DLD1 (cell line): ENCODE data around the gene METTL25B.

Experiments used
- in situ Hi-C: cut with HindIII; loops from 2 replicates; pipeline ENCODE4 v1.10.0; 2017; ENCODE audit warnings: low sequenced_read_pairs

The METTL25B gene

DNA sequence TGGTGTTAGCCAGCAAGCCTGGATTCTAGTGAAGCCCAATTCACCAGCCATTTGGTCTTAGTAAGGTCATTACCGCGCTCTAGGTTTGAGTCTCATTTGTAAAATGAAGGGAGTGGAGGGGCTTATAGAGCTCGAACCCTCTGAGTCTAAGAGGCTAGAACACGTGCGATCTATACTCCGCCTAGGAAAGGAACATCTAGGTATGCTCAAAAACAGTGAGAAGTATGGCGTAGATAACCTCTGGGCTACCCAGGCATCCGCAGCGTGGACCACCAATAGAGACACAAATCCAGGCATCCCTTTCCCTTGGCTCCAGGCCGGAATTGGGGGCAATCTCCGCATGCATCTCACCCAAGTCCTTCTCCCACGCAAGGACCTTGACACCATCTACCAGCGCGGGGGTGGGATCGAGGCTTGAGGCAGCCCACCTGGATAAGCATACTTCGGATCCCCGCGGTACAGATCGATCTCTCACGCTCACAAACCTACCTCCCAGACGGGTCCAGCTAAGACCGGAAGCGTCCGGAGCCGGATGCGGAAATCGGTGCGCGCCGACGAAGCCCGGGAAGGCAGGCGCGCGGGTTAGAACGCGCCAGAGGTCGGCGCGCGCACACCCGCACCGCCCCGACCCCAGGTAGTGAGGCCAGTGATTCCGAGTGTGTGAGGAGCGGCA lies at the start of gene METTL25B:
METTL25B (plus strand) TSS at position 544 of the 673 bp plus-strand sequence. CDS start 636 bp downstream, outside the sequence.
- in situ Hi-C loops, result no loop called here

- in situ Hi-C loops, result no loop called here
Observed at GRCh38 chr1:156680056-156680455, 48.2 kb upstream of the METTL25B start.

GRCh38 chr1:156681196-156681960 lies 46.9 kb upstream of the METTL25B start:
- in situ Hi-C loops, result no loop called here

DNA sequence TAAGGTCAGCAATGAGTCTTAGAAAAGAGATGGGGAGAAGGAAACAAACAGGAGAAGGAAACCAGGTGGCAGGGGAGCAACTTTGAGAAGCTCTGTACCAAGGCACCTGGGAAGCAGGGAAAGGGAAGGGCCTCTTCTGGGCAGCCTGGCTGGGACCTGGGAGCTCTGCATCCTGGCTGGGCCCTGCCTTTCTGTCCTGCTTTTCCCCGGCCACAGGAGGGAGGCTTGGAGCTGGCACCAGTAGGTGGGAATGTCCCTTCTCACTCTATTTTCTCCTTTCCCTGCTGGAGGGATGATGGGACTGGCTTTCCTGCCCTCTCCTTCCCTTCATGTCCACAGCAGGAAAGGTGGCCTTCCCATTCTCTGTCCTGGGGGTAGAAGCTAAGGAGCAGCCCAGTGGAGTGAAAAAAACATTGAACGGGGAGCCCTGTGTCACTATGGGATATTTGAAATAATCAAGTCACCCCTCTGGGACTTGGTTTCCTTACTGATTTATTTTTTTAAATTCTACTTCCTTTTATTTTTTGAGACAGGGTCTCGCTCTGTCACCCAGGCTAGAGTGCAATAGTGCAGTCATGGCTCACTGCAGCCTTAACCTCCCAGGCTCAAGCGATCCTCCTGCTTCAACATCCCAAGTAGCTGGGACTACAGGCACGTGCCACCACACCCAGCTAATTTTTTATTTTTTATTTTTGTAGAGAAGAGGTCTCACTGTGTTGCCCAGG lies 45.9 kb upstream of the METTL25B start:
- in situ Hi-C loops, result no loop called here

GRCh38 chr1:156684227-156684782 lies 44.0 kb upstream of the METTL25B start:
- in situ Hi-C loops, result no loop called here

- in situ Hi-C loops, result no loop called here
Observed at GRCh38 chr1:156689035-156689952, 39.0 kb upstream of the METTL25B start.

DNA sequence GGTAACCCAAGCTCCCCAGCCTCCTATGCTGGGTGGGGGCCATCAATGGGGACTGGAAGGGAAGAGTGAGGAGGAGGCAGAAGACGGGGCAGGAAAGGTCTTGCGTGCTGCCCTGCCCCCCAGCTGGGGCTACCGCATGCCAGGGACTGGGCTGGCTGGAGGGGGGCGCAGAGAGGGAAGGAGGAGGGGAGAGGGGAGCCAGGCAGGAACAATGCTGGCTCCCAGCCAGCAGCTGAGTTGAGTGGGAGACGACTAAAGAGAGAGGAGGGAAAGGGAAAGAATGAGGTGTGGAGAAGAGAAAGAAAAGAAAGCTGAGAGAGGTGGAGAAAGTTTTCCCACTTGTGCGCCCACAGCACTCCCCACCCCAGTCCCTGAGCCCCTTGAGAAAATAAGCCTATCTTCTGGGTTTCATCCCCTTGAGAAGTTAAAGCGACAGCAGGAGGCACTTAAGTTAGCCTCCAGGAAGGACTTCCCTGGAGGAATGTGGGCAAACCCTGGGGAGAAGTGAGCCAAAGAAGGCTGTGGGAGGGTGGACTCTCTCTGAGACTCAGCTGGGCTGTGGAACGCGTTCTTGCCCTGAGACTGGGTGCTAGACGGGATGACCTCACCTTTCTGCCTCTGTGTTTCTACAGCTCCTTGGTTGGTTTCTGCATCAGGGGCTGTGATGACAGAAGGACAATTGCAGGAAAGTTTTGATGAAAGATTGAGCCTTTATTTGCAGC lies 38.2 kb upstream of the METTL25B start:
- in situ Hi-C loops, result no loop called here

DNA sequence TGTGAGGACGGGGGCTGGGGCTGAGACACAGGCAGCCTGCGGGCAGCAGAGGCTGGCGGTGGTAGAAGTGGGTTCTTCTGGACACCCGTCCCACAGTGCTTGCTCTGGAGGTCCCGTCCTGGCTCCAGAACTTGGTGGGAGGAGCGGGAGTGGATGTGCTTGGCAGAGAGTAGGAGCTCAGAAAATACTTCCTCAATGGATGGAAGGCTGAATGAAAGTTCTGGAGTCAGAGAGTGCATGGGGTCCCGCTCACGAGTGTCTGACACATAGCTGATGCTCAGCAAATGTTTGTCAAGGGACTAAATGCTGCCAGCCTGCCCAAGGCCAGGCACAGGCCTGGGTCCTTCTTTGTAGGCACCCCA lies 37.6 kb upstream of the METTL25B start:
- in situ Hi-C loops, result no loop called here

DNA sequence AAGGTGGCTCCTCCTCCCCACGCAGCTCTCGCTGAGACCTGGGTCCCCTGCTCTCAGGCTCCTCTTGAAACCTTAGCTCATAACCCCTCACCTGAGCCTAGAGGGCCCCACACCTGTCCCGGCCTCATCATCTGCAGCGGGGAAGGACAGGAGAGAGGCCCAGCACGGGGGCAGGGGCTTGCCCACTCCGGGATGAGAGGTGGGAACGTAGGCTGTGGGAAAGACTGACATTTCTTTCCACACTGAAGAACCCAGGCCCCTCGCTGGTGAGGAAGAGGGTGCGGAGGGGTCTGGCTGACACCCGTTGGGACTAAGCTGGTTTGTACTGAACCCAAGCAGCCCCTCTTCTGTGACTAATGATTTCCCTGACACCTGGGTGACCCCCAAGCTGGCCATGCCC lies 37.1 kb upstream of the METTL25B start:
- in situ Hi-C loops, result no loop called here

GRCh38 chr1:156691665-156692440 lies 36.4 kb upstream of the METTL25B start:
- in situ Hi-C loops, result no loop called here

- in situ Hi-C loops, result no loop called here
Observed at GRCh38 chr1:156692441-156692924, 35.8 kb upstream of the METTL25B start.

GRCh38 chr1:156692925-156693847 lies 35.1 kb upstream of the METTL25B start:
- in situ Hi-C loops, result no loop called here

- in situ Hi-C loops, result no loop called here
Observed at GRCh38 chr1:156693848-156694689, 34.2 kb upstream of the METTL25B start.

DNA sequence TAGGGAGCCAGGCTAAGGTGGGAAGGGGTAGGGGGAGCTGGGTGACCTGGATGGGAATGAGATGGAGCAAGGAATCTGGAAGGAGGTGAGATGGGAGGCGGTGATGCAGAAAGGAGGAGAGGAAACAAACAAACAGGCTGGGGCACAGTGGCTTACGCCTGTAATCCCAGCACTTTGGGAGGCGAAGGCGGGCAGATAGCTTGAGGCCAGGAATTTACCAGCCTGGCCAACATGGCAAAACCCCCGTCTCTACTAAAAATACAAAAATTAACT lies 33.6 kb upstream of the METTL25B start:
- in situ Hi-C loops, result no loop called here

DNA sequence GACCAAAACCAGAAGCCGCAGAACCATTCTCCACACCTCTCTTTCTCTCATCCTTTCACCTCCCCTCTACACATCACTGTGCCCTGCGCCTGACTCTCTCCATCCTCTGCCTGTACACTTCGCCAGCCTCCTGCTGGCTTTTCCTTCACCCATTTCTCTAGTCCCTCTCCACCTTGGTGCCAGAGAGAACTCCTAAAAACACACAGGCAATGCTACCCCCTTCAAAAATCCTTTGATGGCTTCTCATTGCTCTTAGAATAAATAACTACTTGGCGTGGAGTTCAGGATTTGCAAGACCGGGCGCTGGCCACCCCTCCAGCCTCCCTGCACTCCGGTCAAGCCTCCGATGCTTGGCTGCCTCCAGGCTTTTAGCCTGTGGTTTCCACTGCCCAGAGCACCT lies 31.5 kb upstream of the METTL25B start:
- in situ Hi-C loops, result no loop called here

- in situ Hi-C loops, result no loop called here
Observed at GRCh38 chr1:156697481-156697880, 30.8 kb upstream of the METTL25B start.

- in situ Hi-C loops, result no loop called here
Observed at GRCh38 chr1:156698995-156699394, 29.3 kb upstream of the METTL25B start.
